SJSA1 (cell line): ENCODE data around the gene PLCB1. TPM values are rescaled to one million over a fixed set of nuclear protein-coding genes. Genes with fewer than 3 reads are reported as not detected.

Experiments used
- DNase-seq, 2 experiments: peaks; one replicate each; pipeline ENCODE4 v3.0.0-alpha.2; 2015 to 2020; ENCODE audit warnings: low spot score in 2 of 2, low read depth in 1 of 2
- H3K27ac ChIP-seq: fragments of 250-450 bp; sonication (Bioruptor Pico); 2 replicates; pipeline ENCODE4 v1.5.1; 2020; ENCODE audit warnings: mild to moderate bottlenecking, moderate library complexity
- H3K27me3 ChIP-seq: fragments of 250-450 bp; sonication (Bioruptor Pico); replicated peaks from 2 replicates; pipeline ENCODE4 v1.5.1; 2020; ENCODE audit warnings: mild to moderate bottlenecking, moderate library complexity
- H3K36me3 ChIP-seq: fragments of 250-450 bp; sonication (Bioruptor Pico); 2 replicates; pipeline ENCODE4 v1.5.1; 2020; ENCODE audit warnings: mild to moderate bottlenecking
- H3K4me1 ChIP-seq: fragments of 250-450 bp; sonication (Bioruptor Pico); replicated peaks from 2 replicates; pipeline ENCODE4 v1.6.1; 2021; ENCODE audit warnings: mild to moderate bottlenecking
- H3K4me3 ChIP-seq: fragments of 250-450 bp; sonication (Bioruptor Pico); 2 replicates; pipeline ENCODE4 v1.5.1; 2020; ENCODE audit warnings: mild to moderate bottlenecking
- H3K9me3 ChIP-seq: fragments of 250-450 bp; sonication (Bioruptor Pico); replicated peaks from 2 replicates; pipeline ENCODE4 v1.5.1; 2020; ENCODE audit warnings: mild to moderate bottlenecking
- total RNA-seq: library from RNA; depleted of rRNA; stranded (reverse); fragments of >200 nt; shearing (Covaris generic); gene quantifications from 2 replicates; pipeline ENCODE4 v1.2.3, GENCODE V29; 2014

PLCB1 gene
- total RNA-seq, 1 experiment from 2014 or later, result 10.0 TPM

DNA sequence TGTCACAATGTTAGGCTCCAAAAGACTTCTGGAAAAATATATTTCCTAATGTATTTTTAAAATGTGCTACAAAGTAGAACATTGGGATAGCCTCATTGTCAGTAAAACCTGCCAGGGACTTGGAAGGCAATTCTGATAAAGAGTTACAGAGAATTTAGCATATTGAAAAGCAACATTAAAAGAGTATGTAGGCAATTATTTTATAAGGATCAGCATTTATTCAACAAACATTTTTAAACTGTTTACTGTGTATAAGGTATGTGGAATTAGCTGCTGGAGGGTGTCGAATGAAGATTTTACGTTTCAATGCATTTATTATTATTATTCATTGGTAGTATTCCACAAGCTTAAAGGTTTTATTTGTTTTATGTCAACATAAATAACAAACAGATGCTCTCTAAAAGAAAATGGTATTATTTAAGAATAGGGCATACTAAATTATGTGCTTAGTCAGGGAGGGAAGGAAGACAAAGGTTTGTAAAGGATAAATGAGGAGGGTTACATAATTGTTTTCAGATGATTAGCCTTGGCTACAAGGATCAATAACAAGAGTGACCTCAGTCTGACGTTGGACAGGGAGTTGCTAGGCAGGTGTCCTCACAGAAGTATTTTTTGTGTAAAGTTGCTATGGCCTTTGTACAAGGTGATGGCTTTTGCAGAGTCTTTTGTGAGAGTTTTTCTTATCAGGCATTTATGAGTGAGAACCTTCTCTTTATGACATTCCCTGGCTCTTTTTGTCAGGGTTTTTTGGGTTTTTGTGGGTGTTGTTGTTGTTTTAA is 623.5 kb downstream of the PLCB1 start:
- no peaks in the 10 kb centered on the region for H3K27me3 ChIP-seq
- H3K4me1 ChIP-seq, result peaks cover 13% of the 10 kb centered on the region
- no peaks in the 10 kb centered on the region for H3K9me3 ChIP-seq
- no peak for DNase-seq
- H3K4me3 ChIP-seq, result no peak overlapping the region
- H3K36me3 ChIP-seq, result no peaks in the 10 kb centered on the region
- H3K27ac ChIP-seq, result no peak overlapping the region

DNA sequence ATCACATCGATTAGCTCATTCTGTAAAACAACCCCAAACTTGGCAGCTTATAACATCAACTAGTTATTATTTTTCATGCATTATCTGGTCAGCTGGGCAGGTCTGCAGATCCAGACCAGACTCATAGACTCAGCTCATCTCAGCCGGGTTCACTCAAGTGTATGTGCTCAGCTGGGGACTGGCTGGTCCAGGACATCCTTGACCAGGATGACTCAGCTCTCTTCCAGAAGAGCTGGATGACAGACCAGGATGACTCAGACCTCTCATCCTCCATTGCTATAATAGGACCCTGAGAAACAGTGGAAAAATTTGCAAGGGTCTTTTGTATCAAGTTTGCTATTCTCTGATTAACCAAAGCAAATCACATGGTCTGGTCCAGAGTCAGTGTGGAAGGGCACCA is 624.3 kb downstream of the PLCB1 start:
- Histone ChIP-seq H3K27me3 (no peaks in the 10 kb centered on the region), H3K36me3 (no peaks in the 10 kb centered on the region), H3K4me1 (peaks cover 13% of the 10 kb centered on the region), H3K4me3 (no peak overlapping the region), H3K9me3 (no peaks in the 10 kb centered on the region), H3K27ac (no peak overlapping the region)
- DNase-seq, result peak; percentile 26 to 56

DNA sequence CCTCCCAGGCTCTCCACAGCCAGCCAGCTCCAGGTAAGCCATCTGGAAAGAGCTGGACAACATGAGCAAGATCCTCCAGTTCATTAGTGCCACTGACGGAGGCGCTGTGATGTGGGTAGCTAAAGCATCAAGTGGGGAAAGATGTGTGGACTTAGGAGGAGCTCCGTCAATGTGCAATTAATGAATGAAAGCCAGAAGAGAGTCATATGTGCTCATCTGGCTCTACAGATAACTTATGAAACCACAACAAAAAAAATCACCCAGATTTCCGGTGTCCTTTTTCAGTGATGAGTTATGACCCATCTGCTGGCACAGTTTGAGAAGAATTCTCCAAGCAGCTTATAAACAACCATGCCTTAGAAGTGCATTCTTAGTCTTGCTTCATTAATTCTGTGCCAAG is 625.1 kb downstream of the PLCB1 start:
- Histone ChIP-seq H3K27ac (no peak overlapping the region), H3K4me1 (peaks cover 13% of the 10 kb centered on the region), H3K36me3 (no peaks in the 10 kb centered on the region), H3K27me3 (no peaks in the 10 kb centered on the region), H3K4me3 (no peak overlapping the region), H3K9me3 (no peaks in the 10 kb centered on the region)
- DNase-seq, result no peak

DNA sequence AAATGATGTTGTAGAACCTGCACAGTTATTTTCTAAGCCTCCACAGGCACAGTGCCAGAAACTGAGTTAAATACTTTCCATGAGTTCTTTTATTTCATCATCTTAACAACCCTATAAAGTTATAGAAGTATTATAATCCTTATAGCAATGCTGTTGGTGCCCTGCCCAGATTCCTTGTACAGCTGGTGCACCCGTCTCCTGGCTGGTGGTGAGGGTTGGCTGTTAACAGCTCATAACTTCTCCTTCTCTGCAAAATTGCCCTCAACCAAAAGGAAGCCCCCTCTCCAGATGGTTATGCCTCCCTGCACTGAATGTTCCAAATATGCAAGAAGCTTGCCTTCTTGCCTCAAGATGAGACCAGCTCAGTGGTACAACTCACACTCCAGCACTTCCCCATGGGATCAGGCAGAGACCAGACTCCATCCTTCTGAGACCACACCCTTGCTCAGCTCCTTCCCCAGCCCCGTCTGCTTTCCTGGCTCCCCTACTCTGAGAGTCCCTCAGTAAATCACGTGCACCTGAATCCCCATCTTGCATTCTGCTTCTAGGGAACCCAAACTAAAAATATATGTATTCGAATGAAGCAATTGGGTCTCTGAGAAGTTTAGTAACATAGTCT is 632.4 kb downstream of the PLCB1 start:
- no peaks in the 10 kb centered on the region for H3K27me3 ChIP-seq
- H3K9me3 ChIP-seq, result no peaks in the 10 kb centered on the region
- H3K4me3 ChIP-seq, result no peak overlapping the region
- no peaks in the 10 kb centered on the region for H3K4me1 ChIP-seq
- no peak for DNase-seq
- H3K27ac ChIP-seq, result no peak overlapping the region
- H3K36me3 ChIP-seq, result no peaks in the 10 kb centered on the region

DNA sequence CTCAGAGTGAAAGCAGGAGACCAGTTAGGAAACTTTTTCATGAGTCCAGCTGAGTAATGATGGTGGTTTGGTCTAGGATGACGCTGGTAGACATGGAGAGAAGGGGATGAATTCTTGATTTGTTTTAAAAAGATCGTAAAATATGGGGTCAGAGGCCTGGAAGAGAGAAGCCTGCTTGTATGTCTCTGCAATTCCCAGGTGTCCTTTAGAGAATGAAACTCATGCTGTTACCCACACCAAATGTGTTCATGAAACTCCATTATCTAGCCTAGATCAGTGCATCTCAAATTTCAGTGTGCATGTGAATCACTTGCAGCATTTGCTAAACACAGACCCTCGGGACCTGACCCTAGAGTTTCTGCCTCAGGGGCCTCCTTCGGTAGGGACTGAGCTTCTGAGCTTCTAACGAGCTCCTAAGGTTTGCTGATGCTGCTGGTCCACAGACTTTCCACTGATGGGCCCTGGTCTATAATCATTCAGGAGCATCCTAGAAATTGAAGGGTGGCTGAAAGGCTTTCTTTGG is 634.9 kb downstream of the PLCB1 start:
- Histone ChIP-seq H3K4me3 (no peak overlapping the region), H3K27ac (no peak overlapping the region), H3K4me1 (no peaks in the 10 kb centered on the region), H3K9me3 (no peaks in the 10 kb centered on the region), H3K27me3 (no peaks in the 10 kb centered on the region), H3K36me3 (no peaks in the 10 kb centered on the region)
- no peak for DNase-seq

DNA sequence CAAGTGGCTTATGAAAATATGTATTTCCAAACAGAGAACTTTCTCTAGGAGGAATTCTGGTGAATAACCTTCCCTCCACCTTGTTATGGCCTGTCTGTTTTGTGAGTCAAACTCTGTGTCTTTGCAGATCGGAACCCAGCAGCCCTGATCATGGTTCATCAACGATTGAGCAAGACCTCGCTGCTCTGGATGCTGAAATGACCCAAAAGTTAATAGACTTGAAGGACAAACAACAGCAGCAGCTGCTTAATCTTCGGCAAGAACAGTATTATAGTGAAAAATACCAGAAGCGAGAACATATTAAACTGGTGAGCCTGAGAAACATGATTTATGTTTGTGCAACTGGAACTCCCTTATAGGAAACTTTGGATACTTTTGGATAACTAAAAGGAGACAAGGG is 642.3 kb downstream of the PLCB1 start:
- no peaks in the 10 kb centered on the region for H3K36me3 ChIP-seq
- no peak overlapping the region for H3K4me3 ChIP-seq
- no peaks in the 10 kb centered on the region for H3K4me1 ChIP-seq
- no peaks in the 10 kb centered on the region for H3K27me3 ChIP-seq
- no peak for DNase-seq
- no peaks in the 10 kb centered on the region for H3K9me3 ChIP-seq
- H3K27ac ChIP-seq, result no peak overlapping the region

DNA sequence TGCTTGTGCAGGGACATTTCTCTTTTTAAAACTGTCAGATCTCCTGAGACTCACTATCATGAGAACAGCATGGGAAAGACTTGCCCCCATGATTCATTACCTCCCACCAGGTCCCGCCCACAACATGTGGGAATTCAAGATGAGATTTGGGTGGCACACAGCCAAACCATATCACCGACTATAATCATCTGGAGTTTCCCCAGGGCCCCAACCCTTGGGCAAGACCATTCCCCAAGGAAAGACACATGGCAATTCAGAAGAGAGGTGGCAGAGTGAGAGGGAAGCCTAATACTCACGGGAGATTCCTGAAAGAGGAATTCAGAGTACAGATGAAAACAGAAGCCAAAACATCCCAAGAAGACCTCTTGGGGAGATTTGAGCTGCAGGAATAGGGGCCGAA is 645.8 kb downstream of the PLCB1 start:
- Histone ChIP-seq H3K4me1 (no peaks in the 10 kb centered on the region), H3K36me3 (no peaks in the 10 kb centered on the region), H3K4me3 (no peak overlapping the region), H3K9me3 (no peaks in the 10 kb centered on the region), H3K27ac (no peak overlapping the region), H3K27me3 (no peaks in the 10 kb centered on the region)
- no peak for DNase-seq

DNA sequence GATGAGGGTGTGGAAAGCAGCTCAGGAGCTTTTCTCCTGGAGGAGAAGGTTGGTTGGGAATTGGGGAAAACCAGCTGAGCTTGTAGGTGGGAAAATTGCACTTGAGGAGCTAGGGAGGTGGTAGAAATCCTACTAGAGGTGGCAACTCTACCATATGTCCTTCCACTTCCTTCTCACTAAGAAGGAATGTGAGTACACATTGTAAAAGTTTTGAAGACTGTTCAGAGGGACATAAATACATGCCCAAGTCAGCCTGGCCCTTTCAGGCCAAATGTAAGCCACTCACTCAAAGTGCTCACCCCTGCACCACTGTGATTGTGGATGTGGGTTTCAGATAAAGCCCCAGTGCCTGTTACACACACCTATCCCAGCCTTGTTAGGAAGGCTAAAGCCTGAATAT is 646.3 kb downstream of the PLCB1 start:
- H3K27me3 ChIP-seq, result no peaks in the 10 kb centered on the region
- no peak overlapping the region for H3K4me3 ChIP-seq
- no peaks in the 10 kb centered on the region for H3K9me3 ChIP-seq
- DNase-seq, result no peak
- no peak overlapping the region for H3K27ac ChIP-seq
- no peaks in the 10 kb centered on the region for H3K4me1 ChIP-seq
- no peaks in the 10 kb centered on the region for H3K36me3 ChIP-seq

DNA sequence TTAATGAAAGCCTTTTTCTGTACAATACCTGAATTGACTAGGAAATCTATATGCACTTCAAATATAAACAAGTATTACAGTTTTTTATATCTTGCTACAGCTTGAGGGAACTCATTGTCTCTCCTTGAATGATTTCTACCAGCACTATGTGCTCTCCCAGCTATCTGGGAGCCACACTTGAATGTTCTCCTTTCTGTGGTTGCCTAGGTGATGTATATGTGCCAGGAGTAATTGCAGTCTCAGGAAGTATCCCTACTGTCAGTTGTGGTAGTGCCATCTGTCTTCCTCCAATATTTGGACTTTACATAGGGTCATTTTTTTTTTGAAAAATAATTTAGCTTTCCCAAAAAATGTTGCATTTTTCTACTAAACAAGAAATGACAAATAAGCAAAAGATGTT is 648.8 kb downstream of the PLCB1 start:
- H3K9me3 ChIP-seq, result no peaks in the 10 kb centered on the region
- H3K27ac ChIP-seq, result no peak overlapping the region
- H3K4me3 ChIP-seq, result no peak overlapping the region
- no peak for DNase-seq
- no peaks in the 10 kb centered on the region for H3K27me3 ChIP-seq
- no peaks in the 10 kb centered on the region for H3K4me1 ChIP-seq
- H3K36me3 ChIP-seq, result no peaks in the 10 kb centered on the region

DNA sequence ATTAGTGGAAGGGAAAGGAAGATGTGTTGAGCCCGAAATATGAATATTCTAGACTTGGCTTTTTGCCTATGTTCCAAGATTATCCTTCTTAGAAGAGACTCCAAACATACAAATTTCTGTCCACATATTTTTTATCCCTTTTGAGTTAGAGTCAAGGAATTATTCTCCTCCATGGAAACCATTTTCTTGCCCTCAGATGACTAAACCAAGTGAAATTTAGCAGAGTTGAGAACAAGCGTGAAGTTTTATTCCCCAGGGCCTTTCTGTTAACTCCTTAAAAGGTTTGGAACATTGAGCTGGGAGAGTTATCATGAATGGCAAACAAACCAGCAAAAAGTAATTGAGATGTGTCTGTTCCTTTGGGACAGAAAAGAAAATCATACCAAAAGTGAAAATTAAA is 650.7 kb downstream of the PLCB1 start:
- no peak for DNase-seq
- Histone ChIP-seq H3K4me1 (no peaks in the 10 kb centered on the region), H3K36me3 (no peaks in the 10 kb centered on the region), H3K27me3 (no peaks in the 10 kb centered on the region), H3K27ac (no peak overlapping the region), H3K9me3 (no peaks in the 10 kb centered on the region), H3K4me3 (no peak overlapping the region)

DNA sequence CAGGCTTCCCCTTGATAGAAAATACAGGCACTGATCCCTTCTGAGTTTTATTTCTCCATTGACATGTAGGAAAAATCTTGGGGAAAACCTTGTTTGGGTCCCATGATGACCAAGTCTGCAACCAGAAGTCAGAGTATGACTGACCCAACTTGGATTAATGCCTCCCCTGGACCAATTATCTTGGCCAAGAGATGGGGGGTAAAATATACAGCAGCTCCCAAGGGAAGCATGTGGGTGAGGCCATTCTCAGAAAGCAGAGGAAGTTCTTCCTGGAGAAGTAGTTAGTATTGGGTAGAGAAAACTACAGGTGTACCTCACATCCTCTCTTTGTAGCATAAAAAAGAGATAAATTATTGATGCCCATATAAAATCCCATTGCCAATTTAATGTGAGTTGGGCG is 651.7 kb downstream of the PLCB1 start:
- Histone ChIP-seq H3K27me3 (no peaks in the 10 kb centered on the region), H3K4me1 (no peaks in the 10 kb centered on the region), H3K36me3 (no peaks in the 10 kb centered on the region), H3K4me3 (no peak overlapping the region), H3K9me3 (no peaks in the 10 kb centered on the region), H3K27ac (no peak overlapping the region)
- no peak for DNase-seq

DNA sequence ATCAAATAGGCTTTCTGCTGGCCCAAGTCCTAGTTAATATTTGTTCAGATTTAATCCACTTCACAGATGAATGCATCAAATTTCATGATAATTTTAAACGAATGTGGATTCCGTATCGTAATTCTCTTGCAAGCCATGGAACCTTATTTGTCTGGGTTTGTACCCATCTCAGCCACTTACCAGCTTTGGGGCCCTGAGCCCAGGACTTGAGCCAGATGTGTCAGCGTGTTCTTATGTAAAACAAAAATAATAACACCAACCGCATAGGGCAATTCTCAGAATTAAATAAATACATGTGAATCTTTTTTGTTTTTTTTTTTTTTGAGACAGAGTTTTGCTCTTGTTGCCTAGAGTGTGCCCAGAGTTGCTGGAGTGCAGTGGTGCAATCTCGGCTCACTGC is 654.3 kb downstream of the PLCB1 start:
- H3K9me3 ChIP-seq, result no peaks in the 10 kb centered on the region
- DNase-seq, result no peak
- H3K27me3 ChIP-seq, result no peaks in the 10 kb centered on the region
- no peaks in the 10 kb centered on the region for H3K36me3 ChIP-seq
- H3K4me1 ChIP-seq, result no peaks in the 10 kb centered on the region
- H3K27ac ChIP-seq, result no peak overlapping the region
- no peak overlapping the region for H3K4me3 ChIP-seq

DNA sequence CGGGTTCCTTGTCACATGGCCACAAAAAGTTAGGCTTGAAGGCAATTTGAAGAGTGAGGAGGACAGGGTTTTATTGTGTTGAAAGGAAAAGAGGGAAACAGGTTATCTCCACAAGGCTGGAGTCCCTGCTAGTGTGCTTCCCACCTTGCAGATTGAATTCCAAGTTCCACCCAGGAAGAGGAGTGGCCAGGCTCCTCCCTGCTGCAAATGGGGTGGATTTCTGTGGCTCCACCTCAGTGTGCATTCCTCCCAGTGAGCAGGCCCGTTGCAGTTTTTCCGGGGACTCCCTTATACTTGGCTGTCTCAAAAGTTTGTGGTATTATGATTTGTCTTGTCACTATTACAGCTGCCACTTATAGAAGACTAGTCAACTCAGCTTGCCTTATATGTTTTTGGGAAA is 655.0 kb downstream of the PLCB1 start:
- no peaks in the 10 kb centered on the region for H3K27me3 ChIP-seq

DNA sequence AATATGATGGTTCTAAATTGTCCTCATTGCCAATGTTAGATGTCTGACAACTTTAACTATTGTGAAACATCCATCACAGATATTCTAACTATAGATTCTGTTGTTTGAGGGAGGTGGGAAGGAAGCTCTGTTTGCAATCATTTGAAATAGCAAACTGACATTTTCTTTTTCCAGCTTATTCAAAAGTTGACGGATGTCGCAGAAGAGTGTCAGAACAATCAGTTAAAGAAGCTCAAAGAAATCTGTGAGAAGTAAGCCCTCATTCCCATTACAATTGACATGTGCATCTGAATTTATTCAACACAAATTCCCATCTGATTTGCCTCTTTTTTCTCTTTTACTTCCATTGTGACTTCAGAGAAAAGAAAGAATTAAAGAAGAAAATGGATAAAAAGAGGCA is 656.2 kb downstream of the PLCB1 start:
- H3K27ac ChIP-seq, result no peak overlapping the region
- no peak for DNase-seq
- H3K4me1 ChIP-seq, result no peaks in the 10 kb centered on the region
- no peaks in the 10 kb centered on the region for H3K9me3 ChIP-seq
- H3K4me3 ChIP-seq, result no peak overlapping the region
- no peaks in the 10 kb centered on the region for H3K36me3 ChIP-seq
- no peaks in the 10 kb centered on the region for H3K27me3 ChIP-seq

More for the DNA sequence above, 655.0 kb downstream of the PLCB1 start:
- Histone ChIP-seq H3K4me3 (no peak overlapping the region), H3K27ac (no peak overlapping the region), H3K9me3 (no peaks in the 10 kb centered on the region), H3K4me1 (no peaks in the 10 kb centered on the region), H3K36me3 (no peaks in the 10 kb centered on the region)
- DNase-seq, result no peak
